Measurements from ENCODE around the gene EMC7.
A peak's percentile ranks its signal among the peaks of the same experiment; 100 is the strongest.
"Not testable (repeated sequence)": the region's sequence is repeated elsewhere in the genome, so short reads cannot be mapped to it uniquely, and the experiment has no call there.

EMC7 gene

GRCh38 chr15:34079904-34080303 is 21.8 kb downstream of the EMC7 start:
- no peak for DNase-seq

GRCh38 chr15:34078900-34079299 is 22.8 kb downstream of the EMC7 start:
- DNase-seq = no peak

GRCh38 chr15:34076785-34077184 is 24.9 kb downstream of the EMC7 start:
- no peak for DNase-seq

- no peak for DNase-seq
These were observed 31.7 kb downstream of the EMC7 start for GRCh38 chr15:34070003-34070402.

- no peak for DNase-seq
These were observed 35.7 kb downstream of the EMC7 start for GRCh38 chr15:34065941-34066340.

- no peak for DNase-seq
These were observed 36.4 kb downstream of the EMC7 start for GRCh38 chr15:34065261-34065660.

GRCh38 chr15:34064438-34064837 is 37.2 kb downstream of the EMC7 start:
- no peak for DNase-seq

- DNase-seq = no peak
These were observed 41.7 kb downstream of the EMC7 start for GRCh38 chr15:34059946-34060345.

- no peak for DNase-seq
These were observed 42.2 kb downstream of the EMC7 start for GRCh38 chr15:34059476-34059875.

GRCh38 chr15:34056911-34057310 is 44.8 kb downstream of the EMC7 start:
- DNase-seq = no peak

- no peak for DNase-seq
These were observed 45.6 kb downstream of the EMC7 start for GRCh38 chr15:34055868-34056595.

- no peak for DNase-seq
These were observed 47.5 kb downstream of the EMC7 start for GRCh38 chr15:34054081-34054707.

GRCh38 chr15:34050385-34050784 is 51.3 kb downstream of the EMC7 start:
- DNase-seq = not testable (repeated sequence)

- DNase-seq = no peak
These were observed 52.5 kb downstream of the EMC7 start for GRCh38 chr15:34049112-34049511.

GRCh38 chr15:34047893-34048775 is 53.5 kb downstream of the EMC7 start:
- no peak for DNase-seq

- no peak for DNase-seq
These were observed 55.1 kb downstream of the EMC7 start for GRCh38 chr15:34046471-34047145.

GRCh38 chr15:34043813-34044212 is 57.8 kb downstream of the EMC7 start:
- no peak for DNase-seq

- no peak for DNase-seq
These were observed 58.3 kb downstream of the EMC7 start for GRCh38 chr15:34043391-34043790.

GRCh38 chr15:34039790-34040113 is 61.9 kb downstream of the EMC7 start:
- DNase-seq = peak in 1 of 6 experiments; percentile 32

GRCh38 chr15:34038871-34039789 is 62.5 kb downstream of the EMC7 start, which contains the start of gene AVEN:
AVEN (minus strand) TSS chr15:34039204; CDS start chr15:34039046, 158 bp downstream.
- peak; percentile 21 to 72 (median 49) for DNase-seq

GRCh38 chr15:34038023-34038870 is 63.4 kb downstream of the EMC7 start:
- peak; percentile 45 to 78 (median 54) for DNase-seq

Data from stimulated activated naive CD4-positive, alpha-beta T cell (primary cell).